CD4-positive, alpha-beta T cell treated with Interleukin-2 at 100 ng/mL for 4 hours (primary cell): ENCODE measurements around the gene RAB3IL1.

ENCODE experiments used
- DNase-seq: peaks from one replicate; pipeline ENCODE4 v3.0.0-alpha.2; 2020; ENCODE audit warnings: low spot score

RAB3IL1 gene

GRCh38 chr11:61866231-61866957 lies 51.0 kb downstream of the RAB3IL1 start:
- no peak for DNase-seq

DNA sequence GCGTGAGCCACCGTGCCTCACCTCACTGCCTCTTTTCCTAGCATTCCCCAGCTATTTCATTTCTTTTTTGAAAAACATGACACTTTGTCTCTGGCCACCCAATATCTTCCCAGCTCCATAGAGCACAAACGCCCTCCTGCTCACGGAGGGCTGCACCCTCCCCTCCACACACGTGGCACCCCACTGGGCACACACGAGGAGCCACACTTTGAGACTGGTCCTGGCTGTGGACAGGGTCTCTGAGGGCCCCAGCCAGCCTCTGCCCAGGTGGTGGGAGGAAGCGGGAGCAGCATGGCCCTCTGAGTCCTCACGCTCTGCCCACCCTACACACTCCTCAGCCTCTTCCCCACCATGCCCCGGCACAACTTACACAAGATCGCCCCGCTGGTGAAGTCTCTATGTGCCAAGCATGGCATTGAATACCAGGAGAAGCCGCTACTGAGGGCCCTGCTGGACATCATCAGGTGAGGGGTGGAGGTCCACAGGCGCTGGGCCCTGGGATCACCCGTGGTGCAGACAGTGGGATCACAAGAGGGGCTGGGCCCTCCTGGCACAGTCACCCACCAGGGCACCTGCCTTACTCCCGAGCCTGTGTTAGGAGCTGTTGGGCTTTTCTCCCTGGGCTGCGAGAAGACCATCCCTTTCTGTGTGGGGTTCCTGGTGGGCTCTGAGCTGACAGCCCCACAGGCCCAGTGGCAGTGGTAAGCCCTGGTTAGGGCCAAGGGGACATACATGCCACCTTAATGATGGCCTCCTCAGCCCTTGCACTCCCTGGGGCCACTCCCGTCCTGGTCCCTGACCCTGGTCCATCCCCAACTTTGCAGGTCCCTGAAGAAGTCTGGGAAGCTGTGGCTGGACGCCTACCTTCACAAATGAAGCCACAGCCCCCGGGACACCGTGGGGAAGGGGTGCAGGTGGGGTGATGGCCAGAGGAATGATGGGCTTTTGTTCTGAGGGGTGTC lies 52.3 kb downstream of the RAB3IL1 start:
- no peak for DNase-seq

GRCh38 chr11:61863548-61864081 lies 53.8 kb downstream of the RAB3IL1 start:
- DNase-seq, result no peak

GRCh38 chr11:61862714-61863547 lies 54.4 kb downstream of the RAB3IL1 start:
- no peak for DNase-seq

DNA sequence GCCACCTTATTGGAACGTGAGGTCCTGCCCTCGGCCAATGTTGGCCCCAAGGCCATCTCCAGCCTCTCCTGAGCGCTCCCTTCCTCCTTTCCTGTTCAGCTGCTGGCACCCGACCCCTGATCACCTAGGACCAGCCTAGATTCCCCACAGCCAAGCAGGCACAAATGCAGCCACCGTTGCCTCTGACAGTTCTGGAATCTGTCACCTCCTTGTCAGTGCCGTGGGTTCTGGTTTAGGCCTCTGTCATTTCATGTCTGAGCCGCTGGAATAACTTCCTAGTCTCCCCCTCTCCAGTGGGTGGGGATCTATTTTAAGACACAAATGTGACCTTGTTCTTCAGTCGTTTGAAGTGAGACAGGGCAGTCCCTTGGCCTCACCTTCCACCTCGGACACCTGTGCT lies 55.7 kb downstream of the RAB3IL1 start:
- DNase-seq, result no peak

DNA sequence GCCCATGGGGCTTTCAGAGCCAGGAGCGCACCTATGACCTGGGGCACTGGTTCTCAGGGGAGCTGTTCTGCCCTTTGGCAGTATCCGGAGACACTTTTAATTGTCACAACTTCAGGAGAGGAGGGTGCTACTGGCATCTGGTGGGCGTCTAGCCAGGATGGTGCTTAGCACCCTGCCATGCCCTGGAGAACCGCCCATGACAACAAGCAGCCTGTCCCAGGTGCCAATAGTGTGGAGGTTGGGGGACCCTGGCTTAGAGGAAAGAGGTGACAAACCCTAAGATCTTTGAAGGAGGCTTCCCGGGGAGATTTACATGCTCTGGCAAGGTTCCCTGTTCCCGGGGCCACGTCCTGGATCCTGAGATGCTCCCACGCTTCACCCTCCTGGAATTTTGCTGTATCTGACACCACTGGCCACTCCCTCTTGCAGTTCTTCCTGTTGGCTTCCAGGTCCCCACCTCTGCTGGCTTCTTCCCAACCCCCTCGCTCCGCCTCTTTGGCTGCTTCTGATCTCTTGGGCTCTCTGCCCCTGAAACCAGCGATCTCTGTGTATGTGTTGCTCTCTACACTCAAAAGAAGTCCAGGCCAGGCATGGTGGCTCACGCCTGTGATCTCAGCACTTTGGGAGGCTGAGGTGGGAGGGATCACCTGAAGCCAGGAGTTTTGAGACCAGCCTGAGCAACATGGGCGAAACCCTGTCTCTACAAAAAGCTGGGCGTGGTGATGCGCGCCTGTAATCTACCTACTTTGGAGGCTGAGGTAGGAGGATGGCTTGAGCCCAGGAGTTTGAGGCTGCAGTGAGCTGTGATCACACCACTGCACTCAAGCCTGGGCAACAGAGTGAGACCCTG lies 57.1 kb downstream of the RAB3IL1 start:
- DNase-seq, result no peak

DNA sequence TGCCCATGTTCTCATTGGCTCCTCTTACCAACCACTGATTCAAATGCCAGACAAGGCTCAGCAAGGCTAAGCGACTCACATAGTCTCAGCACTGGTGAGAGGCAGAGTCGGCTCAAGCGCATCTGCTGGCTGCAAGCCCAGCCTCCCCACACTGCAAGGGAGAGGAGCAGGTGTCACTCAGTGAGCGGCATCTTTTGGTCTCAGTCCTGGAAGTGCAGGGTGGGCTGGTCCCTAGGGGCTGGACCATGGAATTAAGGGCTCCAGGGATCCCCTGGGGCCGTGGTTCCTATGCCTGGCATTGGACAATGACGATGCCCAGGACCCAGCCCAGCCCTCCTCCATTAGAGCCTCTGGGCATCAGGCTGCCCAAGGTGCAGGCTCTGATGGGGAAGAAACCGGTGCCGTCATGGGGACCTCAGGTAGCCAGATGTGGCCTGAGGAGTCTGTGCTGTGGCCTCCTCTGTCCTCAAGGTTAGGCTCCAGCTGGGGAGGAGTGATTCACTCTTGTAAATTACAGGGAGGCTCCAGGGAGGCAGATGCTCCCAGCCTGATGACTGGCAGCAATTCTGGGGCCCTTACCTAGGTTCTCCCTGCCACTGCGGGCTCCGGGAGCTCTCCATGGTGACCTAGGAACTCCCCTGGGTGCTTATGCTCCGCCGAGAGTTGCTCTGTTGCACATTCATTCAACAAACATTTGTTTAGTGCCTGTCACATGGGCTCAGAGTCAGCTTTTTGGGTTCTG lies 61.3 kb downstream of the RAB3IL1 start:
- no peak for DNase-seq

GRCh38 chr11:61854966-61855714 lies 62.2 kb downstream of the RAB3IL1 start:
- no peak for DNase-seq

DNA sequence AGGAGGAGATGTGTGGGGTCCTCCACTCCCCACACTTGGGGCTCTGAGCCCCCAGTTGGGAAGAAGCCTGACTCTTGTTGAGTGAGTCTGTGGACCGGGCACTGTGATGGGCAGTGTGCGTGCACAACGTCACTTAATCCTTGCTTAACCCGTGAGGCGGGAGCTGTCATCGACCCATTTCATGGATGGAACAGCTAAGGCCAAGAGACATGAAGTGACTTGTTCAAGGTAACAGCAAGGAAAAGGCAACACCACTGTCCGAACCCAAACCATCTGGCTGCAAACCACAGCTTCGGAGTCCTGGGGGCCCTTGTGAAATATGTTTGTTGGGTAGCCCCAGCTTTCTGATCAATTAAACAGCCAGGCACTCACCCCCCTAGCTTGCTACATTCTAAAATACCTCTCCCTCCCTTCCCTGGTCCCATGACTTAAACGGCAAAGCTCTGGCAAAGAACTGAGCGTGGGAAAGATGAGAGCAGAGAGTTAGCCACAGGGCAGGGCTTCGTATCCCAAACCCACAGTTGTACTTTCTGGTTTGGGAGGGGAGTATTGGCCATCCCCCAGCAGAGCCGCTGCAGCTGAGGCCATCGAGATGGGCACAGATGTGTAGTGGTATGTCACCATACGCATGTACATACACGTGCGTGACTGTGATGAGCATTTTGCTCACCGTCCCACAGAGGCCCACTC lies 63.0 kb downstream of the RAB3IL1 start:
- DNase-seq, result no peak

DNA sequence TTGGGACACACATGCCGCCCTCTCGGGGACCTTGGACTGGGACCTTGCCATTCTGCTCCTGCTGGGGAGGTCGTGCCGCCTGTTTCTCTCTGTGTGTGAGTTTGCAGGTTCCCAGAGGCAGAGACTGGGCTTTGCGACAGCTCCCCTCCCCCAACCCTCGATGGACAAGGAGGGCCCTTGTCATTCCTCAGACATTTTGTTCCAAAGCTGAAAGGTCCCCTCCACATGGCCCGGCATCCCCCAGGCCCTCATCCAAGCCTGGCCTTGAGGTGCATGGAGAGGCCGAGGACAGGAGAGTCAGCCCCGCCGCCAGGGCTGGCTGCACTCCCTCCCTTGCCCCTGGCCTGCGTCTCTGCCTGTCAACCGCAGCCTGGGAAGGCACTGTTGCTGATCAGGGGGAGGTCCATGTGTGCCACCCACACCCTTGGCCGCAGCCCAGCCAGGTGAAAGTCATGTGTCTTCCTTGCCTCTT lies 63.6 kb downstream of the RAB3IL1 start:
- no peak for DNase-seq

- no peak for DNase-seq
These were observed 65.5 kb downstream of the RAB3IL1 start for GRCh38 chr11:61851900-61852295.

- no peak for DNase-seq
These were observed 66.1 kb downstream of the RAB3IL1 start for GRCh38 chr11:61851113-61851899.

- DNase-seq, result no peak
These were observed 66.7 kb downstream of the RAB3IL1 start for GRCh38 chr11:61850687-61851086.

- DNase-seq, result no peak
These were observed 68.7 kb downstream of the RAB3IL1 start for GRCh38 chr11:61848631-61849030.

- DNase-seq, result no peak
These were observed 69.3 kb downstream of the RAB3IL1 start for GRCh38 chr11:61847914-61848581.
